Ramos (cell line): ENCODE data around the gene ZFP36.

Experiments
- in situ Hi-C: fragments of 300-500 bp; cut with MboI; formaldehyde crosslinking; loops from one replicate; pipeline ENCODE4 v1.14.3; 2022; ENCODE audit warnings: low sequenced_read_pairs; ENCODE audit not compliant: unreplicated experiment

ZFP36 gene

GRCh38 chr19:39382991-39383828 lies 23.4 kb upstream of the ZFP36 start:
- in situ Hi-C loops: no loop called here

- in situ Hi-C loops: no loop called here
Measured at GRCh38 chr19:39384839-39385568, 21.6 kb upstream of the ZFP36 start.

- in situ Hi-C loops: no loop called here
Measured at GRCh38 chr19:39385629-39386411, 20.8 kb upstream of the ZFP36 start.

- in situ Hi-C loops: no loop called here
Measured at GRCh38 chr19:39386557-39386956, 20.1 kb upstream of the ZFP36 start.

GRCh38 chr19:39388657-39389056 lies 18.0 kb upstream of the ZFP36 start:
- in situ Hi-C loops: no loop called here

- in situ Hi-C loops: no loop called here
Measured at GRCh38 chr19:39389631-39390414, 16.8 kb upstream of the ZFP36 start.

- in situ Hi-C loops: no loop called here
Measured at GRCh38 chr19:39390451-39390750, 16.2 kb upstream of the ZFP36 start.

- in situ Hi-C loops: no loop called here
Measured at GRCh38 chr19:39390751-39391437, 15.8 kb upstream of the ZFP36 start, which contains the start of the genes MED29 and PAF1. Gene MED29, plus strand, starts transcription at chr19:39391378. Its CDS starts 45 bp downstream, at chr19:39391423. Gene PAF1, minus strand, starts transcription at chr19:39391106. Its CDS starts 242 bp downstream, at chr19:39390864.

- in situ Hi-C loops: no loop called here
Measured at GRCh38 chr19:39397360-39398296, 9.0 kb upstream of the ZFP36 start.

GRCh38 chr19:39398297-39398864 lies 8.3 kb upstream of the ZFP36 start:
- in situ Hi-C loops: no loop called here

- in situ Hi-C loops: no loop called here
Measured at GRCh38 chr19:39399668-39400050, 7.0 kb upstream of the ZFP36 start.

- in situ Hi-C loops: no loop called here
Measured at GRCh38 chr19:39400061-39400460, 6.6 kb upstream of the ZFP36 start.

GRCh38 chr19:39401070-39401548 lies 5.5 kb upstream of the ZFP36 start:
- in situ Hi-C loops: no loop called here

GRCh38 chr19:39401549-39402345 lies 4.9 kb upstream of the ZFP36 start:
- in situ Hi-C loops: no loop called here

- in situ Hi-C loops: no loop called here
Measured at GRCh38 chr19:39402346-39403300, 4.0 kb upstream of the ZFP36 start.
